Skeletal muscle tissue (tissue), 4 donors: ENCODE data around the gene MARK4. TPM values are rescaled to one million over a fixed set of nuclear protein-coding genes. Genes with fewer than 3 reads are reported as not detected.
A peak's percentile ranks its signal among the peaks of the same experiment; 100 is the strongest.
"Not testable (repeated sequence)": the region's sequence is repeated elsewhere in the genome, so short reads cannot be mapped to it uniquely, and the experiment has no call there.

Source experiments
- H3K27ac ChIP-seq: one replicate; pipeline ENCODE4 v1.7.0; 2013; ENCODE audit warnings: mild to moderate bottlenecking, low read depth, low read length, inconsistent platforms
- H3K27me3 ChIP-seq, 3 donors: one replicate each; pipeline ENCODE4 v1.7.0; 2013; ENCODE audit warnings: low read length in 3 of 3; ENCODE audit not compliant: control insufficient read depth in 3 of 3, insufficient read depth in 3 of 3
- H3K36me3 ChIP-seq, 3 donors: one replicate each; pipeline ENCODE4 v1.7.0; 2013; ENCODE audit warnings: low read length in 3 of 3; ENCODE audit not compliant: control insufficient read depth in 3 of 3, insufficient read depth in 3 of 3
- H3K4me1 ChIP-seq, 3 donors: one replicate each; pipeline ENCODE4 v1.7.0; 2013; ENCODE audit warnings: low read length in 3 of 3, mild to moderate bottlenecking in 3 of 3; ENCODE audit not compliant: control insufficient read depth in 3 of 3, insufficient read depth in 3 of 3
- H3K4me3 ChIP-seq, 3 donors: one replicate each; pipeline ENCODE4 v1.7.0; 2013; ENCODE audit warnings: low read length in 3 of 3
- H3K9ac ChIP-seq, 3 donors: one replicate each; pipeline ENCODE4 v1.7.0; 2013; ENCODE audit warnings: low read length in 3 of 3, mild to moderate bottlenecking in 3 of 3, moderate library complexity in 2 of 3, low read depth in 1 of 3
- H3K9me3 ChIP-seq, 3 donors: one replicate each; pipeline ENCODE4 v1.7.0; 2013; ENCODE audit warnings: low read length in 3 of 3; ENCODE audit not compliant: control insufficient read depth in 3 of 3
- total RNA-seq: library from RNA; depleted of rRNA; stranded (reverse); fragments of >200 nt; gene quantifications from one replicate; pipeline ENCODE4 v1.2.3, GENCODE V29; 2014
- donor health status: Osteomylitis.

The MARK4 gene
- total RNA-seq, 1 donor from 2014 or later = 15.7 TPM

GRCh38 chr19:45312285-45312684 is 61.2 kb downstream of the MARK4 start:
- H3K9me3 ChIP-seq, H3K27me3 ChIP-seq: not testable (repeated sequence)
- H3K9ac ChIP-seq = peak overlapping the region in 1 of 3 donors; percentile 69
- peak overlapping the region; percentile 50 for H3K27ac ChIP-seq
- peaks cover 32 to 59% (median 50%) of the 10 kb centered on the region in 3 donors for H3K4me1 ChIP-seq
- H3K36me3 ChIP-seq = peaks cover 35 to 70% (median 53%) of the 10 kb centered on the region in 3 donors
- peak overlapping the region in 1 of 3 donors; percentile 35 for H3K4me3 ChIP-seq

GRCh38 chr19:45314708-45315245 is 63.7 kb downstream of the MARK4 start:
- Histone ChIP-seq H3K4me3 (peak overlapping the region in 1 of 3 donors; percentile 35), H3K27me3 (peaks cover 0 to 4% (median 0%) of the 10 kb centered on the region in 3 donors), H3K27ac (no peak overlapping the region), H3K9me3 (no peaks in the 10 kb centered on the region), H3K9ac (peak overlapping the region in 1 of 3 donors; percentile 40), H3K36me3 (peaks cover 37 to 73% (median 56%) of the 10 kb centered on the region in 3 donors), H3K4me1 (peaks cover 34 to 72% (median 64%) of the 10 kb centered on the region in 3 donors)

GRCh38 chr19:45315304-45315703 is 64.2 kb downstream of the MARK4 start:
- Histone ChIP-seq H3K27ac (no peak overlapping the region), H3K4me1 (peaks cover 34 to 74% (median 66%) of the 10 kb centered on the region in 3 donors)

GRCh38 chr19:45320997-45321775 is 70.1 kb downstream of the MARK4 start:
- Histone ChIP-seq H3K9ac (peak overlapping the region; percentile 87 to 100 (median 91)), H3K27ac (peak overlapping the region; percentile 100), H3K4me3 (peak overlapping the region; percentile 94 to 99 (median 98)), H3K4me1 (peaks cover 21 to 58% (median 41%) of the 10 kb centered on the region in 3 donors), H3K27me3 (peaks cover 3 to 16% (median 7%) of the 10 kb centered on the region in 3 donors), H3K9me3 (no peaks in the 10 kb centered on the region), H3K36me3 (peaks cover 28 to 43% (median 39%) of the 10 kb centered on the region in 3 donors)

More at GRCh38 chr19:45315304-45315703, 64.2 kb downstream of the MARK4 start:
- peak overlapping the region in 1 of 3 donors; percentile 40 for H3K9ac ChIP-seq
- H3K36me3 ChIP-seq = peaks cover 38 to 71% (median 58%) of the 10 kb centered on the region in 3 donors
- H3K27me3 ChIP-seq = peaks cover 0 to 4% (median 0%) of the 10 kb centered on the region in 3 donors
- H3K4me3 ChIP-seq = peak overlapping the region in 2 of 3 donors; percentile 13 to 35
- no peaks in the 10 kb centered on the region for H3K9me3 ChIP-seq

- H3K9me3 ChIP-seq = no peaks in the 10 kb centered on the region
- H3K27ac ChIP-seq = peak overlapping the region; percentile 100
- H3K4me3 ChIP-seq = peak overlapping the region; percentile 94 to 99 (median 98)
- peaks cover 20 to 57% (median 39%) of the 10 kb centered on the region in 3 donors for H3K4me1 ChIP-seq
- H3K9ac ChIP-seq = peak overlapping the region; percentile 98 to 100 (median 100)
- peaks cover 3 to 16% (median 7%) of the 10 kb centered on the region in 3 donors for H3K27me3 ChIP-seq
- peaks cover 24 to 38% (median 33%) of the 10 kb centered on the region in 3 donors for H3K36me3 ChIP-seq
Measured at GRCh38 chr19:45321848-45322247, 70.8 kb downstream of the MARK4 start.

- Histone ChIP-seq H3K27ac (peak overlapping the region; percentile 100), H3K27me3 (peaks cover 3 to 16% (median 7%) of the 10 kb centered on the region in 3 donors), H3K36me3 (peaks cover 24 to 36% (median 29%) of the 10 kb centered on the region in 3 donors), H3K4me1 (peaks cover 20 to 58% (median 38%) of the 10 kb centered on the region in 3 donors), H3K9ac (peak overlapping the region; percentile 98 to 100 (median 100)), H3K9me3 (no peaks in the 10 kb centered on the region), H3K4me3 (peak overlapping the region; percentile 94 to 99 (median 98))
Measured at GRCh38 chr19:45322311-45322710, 71.2 kb downstream of the MARK4 start.

- H3K9ac ChIP-seq = peak within 1 kb of the TSS; percentile 98 to 100 (median 100)
Measured at GRCh38 chr19:45322744-45323281, 71.7 kb downstream of the MARK4 start, which contains the start of gene CKM. CKM (minus strand) TSS chr19:45322875; CDS start chr19:45319713, 3,162 bp downstream.

GRCh38 chr19:45323671-45324081 is 72.6 kb downstream of the MARK4 start:
- H3K27me3 ChIP-seq = peaks cover 3 to 16% (median 7%) of the 10 kb centered on the region in 3 donors
- H3K4me1 ChIP-seq = peaks cover 20 to 52% (median 34%) of the 10 kb centered on the region in 3 donors
- peak overlapping the region; percentile 76 to 78 (median 77) for H3K4me3 ChIP-seq
- H3K36me3 ChIP-seq = peaks cover 15 to 27% (median 15%) of the 10 kb centered on the region in 3 donors
- H3K9me3 ChIP-seq = no peaks in the 10 kb centered on the region
- peak overlapping the region; percentile 98 to 100 (median 98) for H3K9ac ChIP-seq
- H3K27ac ChIP-seq = peak overlapping the region; percentile 100

More at GRCh38 chr19:45322744-45323281, 71.7 kb downstream of the MARK4 start, which contains the start of gene CKM:
- Histone ChIP-seq H3K9me3 (no peaks in the 10 kb centered on the region), H3K4me1 (peaks cover 18 to 56% (median 35%) of the 10 kb centered on the region in 3 donors), H3K4me3 (peak within 1 kb of the TSS; percentile 94 to 99 (median 98)), H3K36me3 (peaks cover 20 to 33% (median 24%) of the 10 kb centered on the region in 3 donors), H3K27me3 (peaks cover 3 to 16% (median 7%) of the 10 kb centered on the region in 3 donors), H3K27ac (peak within 1 kb of the TSS; percentile 100)

- no peaks in the 10 kb centered on the region for H3K9me3 ChIP-seq
- H3K9ac ChIP-seq = peak overlapping the region; percentile 83 to 91 (median 90)
- peaks cover 20 to 51% (median 26%) of the 10 kb centered on the region in 3 donors for H3K4me1 ChIP-seq
- peaks cover 3 to 16% (median 7%) of the 10 kb centered on the region in 3 donors for H3K27me3 ChIP-seq
- H3K4me3 ChIP-seq = peak overlapping the region; percentile 76 to 78 (median 77)
- H3K27ac ChIP-seq = peak overlapping the region; percentile 100
- H3K36me3 ChIP-seq = peaks cover 8 to 19% (median 10%) of the 10 kb centered on the region in 3 donors
Measured at GRCh38 chr19:45324349-45324907, 73.4 kb downstream of the MARK4 start.
